ENCODE data around the gene MYRFL.

The MYRFL gene

DNA sequence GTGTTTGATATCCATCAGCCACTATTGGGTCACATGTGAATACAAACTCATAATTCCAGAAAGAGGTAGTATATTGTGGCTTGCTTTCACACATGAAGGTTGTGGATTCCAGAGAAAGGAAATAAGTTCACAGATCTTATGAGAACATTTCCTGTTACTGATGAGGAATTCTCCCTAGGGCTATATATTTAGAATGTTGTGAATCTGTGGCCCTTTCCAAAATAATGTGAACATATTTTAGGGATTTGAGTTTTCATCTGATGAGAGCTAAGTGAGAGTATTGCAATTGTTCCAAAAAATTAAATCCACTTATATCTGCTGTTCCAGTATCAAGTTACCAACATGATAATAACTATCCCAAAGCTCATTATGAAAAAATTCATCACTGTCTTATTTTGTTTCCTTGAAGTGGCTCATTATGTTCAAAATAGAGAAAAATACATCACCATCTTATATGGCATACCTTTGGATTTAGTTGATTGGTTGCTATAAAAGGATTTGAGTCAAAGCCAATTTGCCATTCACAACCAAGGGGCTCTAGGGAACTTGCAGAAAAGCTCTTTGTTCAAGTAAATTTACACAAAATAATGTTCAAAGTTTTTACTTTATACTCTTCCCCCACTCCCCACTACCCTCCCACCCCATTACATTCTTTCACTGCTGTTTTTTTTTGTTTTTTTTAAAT is 76.3 kb downstream of the MYRFL start:
- Mint-ChIP-seq H3K4me3 (no peak overlapping the region), H3K27me3 (ENCODE audit: low read depth) (no peaks in the 10 kb centered on the region), H3K36me3 (ENCODE audit: low read depth) (no peaks in the 10 kb centered on the region), H3K9me3 (no peaks in the 10 kb centered on the region), H3K27ac (no peak overlapping the region), H3K4me1 (peaks cover 28% of the 10 kb centered on the region)
- TF ChIP-seq, protein P1, sequence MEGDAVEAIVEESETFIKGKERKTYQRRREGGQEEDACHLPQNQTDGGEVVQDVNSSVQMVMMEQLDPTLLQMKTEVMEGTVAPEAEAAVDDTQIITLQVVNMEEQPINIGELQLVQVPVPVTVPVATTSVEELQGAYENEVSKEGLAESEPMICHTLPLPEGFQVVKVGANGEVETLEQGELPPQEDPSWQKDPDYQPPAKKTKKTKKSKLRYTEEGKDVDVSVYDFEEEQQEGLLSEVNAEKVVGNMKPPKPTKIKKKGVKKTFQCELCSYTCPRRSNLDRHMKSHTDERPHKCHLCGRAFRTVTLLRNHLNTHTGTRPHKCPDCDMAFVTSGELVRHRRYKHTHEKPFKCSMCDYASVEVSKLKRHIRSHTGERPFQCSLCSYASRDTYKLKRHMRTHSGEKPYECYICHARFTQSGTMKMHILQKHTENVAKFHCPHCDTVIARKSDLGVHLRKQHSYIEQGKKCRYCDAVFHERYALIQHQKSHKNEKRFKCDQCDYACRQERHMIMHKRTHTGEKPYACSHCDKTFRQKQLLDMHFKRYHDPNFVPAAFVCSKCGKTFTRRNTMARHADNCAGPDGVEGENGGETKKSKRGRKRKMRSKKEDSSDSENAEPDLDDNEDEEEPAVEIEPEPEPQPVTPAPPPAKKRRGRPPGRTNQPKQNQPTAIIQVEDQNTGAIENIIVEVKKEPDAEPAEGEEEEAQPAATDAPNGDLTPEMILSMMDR (IDR thresholded peaks at IDR 0.05; ENCODE audit: unreplicated experiment in 3 of 3) = no peak

DNA sequence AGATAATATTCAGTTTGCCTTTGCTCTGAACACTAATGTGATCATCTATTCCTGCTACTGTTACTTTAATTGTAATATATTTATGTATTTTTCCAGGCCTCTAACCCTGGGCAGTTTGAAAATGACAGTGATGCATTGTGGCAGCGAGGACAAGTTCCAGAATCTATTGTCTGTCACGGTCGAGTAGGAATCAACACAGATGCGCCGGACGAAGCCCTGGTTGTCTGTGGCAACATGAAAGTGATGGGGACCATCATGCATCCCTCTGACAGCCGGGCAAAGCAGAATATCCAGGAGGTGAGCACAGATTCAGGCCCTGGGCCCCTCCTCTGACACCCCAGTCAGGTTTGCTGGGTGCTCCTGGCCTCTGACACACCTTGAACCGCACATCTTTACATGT is 78.5 kb downstream of the MYRFL start:
- TF ChIP-seq, protein P1 (IDR thresholded peaks at IDR 0.05; ENCODE audit: unreplicated experiment in 3 of 3) = no peak
- Mint-ChIP-seq H3K27me3 (ENCODE audit: low read depth) (no peaks in the 10 kb centered on the region), H3K9me3 (no peaks in the 10 kb centered on the region), H3K4me1 (peaks cover 18% of the 10 kb centered on the region), H3K36me3 (ENCODE audit: low read depth) (no peaks in the 10 kb centered on the region), H3K27ac (no peak overlapping the region), H3K4me3 (no peak overlapping the region)

DNA sequence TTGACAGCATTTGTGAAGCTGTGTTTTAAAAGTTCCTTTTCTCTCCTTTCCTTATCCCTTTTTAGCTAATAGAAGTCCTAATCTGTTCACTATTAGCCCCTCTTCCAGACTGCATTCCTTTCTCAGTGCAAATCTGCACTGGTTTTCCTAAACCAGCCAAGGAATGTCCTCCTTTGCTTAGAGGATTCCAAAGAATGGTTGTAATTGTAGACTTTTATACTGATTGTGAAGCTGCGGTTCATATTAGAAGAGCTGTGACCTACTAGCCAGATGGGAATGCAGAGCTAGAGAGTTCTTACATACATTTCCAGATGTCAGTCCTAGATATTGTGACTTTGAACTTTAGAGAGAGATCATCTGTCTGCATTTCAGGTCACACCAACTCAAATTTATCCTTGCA is 79.8 kb downstream of the MYRFL start:
- Mint-ChIP-seq H3K27me3 (ENCODE audit: low read depth) (no peaks in the 10 kb centered on the region), H3K27ac (peak overlapping the region; percentile 6 to 52 (median 15)), H3K4me1 (peaks cover 18% of the 10 kb centered on the region), H3K4me3 (no peak overlapping the region), H3K9me3 (no peaks in the 10 kb centered on the region), H3K36me3 (ENCODE audit: low read depth) (no peaks in the 10 kb centered on the region)
- TF ChIP-seq, protein P1 (IDR thresholded peaks at IDR 0.05; ENCODE audit: unreplicated experiment in 3 of 3) = no peak

GRCh38 chr12:69905801-69906200 is 80.8 kb downstream of the MYRFL start:
- no peak overlapping the region for H3K27ac Mint-ChIP-seq
- H3K4me1 Mint-ChIP-seq = peaks cover 14% of the 10 kb centered on the region
- H3K4me3 Mint-ChIP-seq = no peak overlapping the region
- no peaks in the 10 kb centered on the region for H3K9me3 Mint-ChIP-seq
- H3K36me3 Mint-ChIP-seq (ENCODE audit: low read depth) = peaks cover 4% of the 10 kb centered on the region
- TF ChIP-seq, protein P1 (IDR thresholded peaks at IDR 0.05; ENCODE audit: unreplicated experiment in 3 of 3) = no peak
- no peaks in the 10 kb centered on the region for H3K27me3 Mint-ChIP-seq (ENCODE audit: low read depth)

- H3K9me3 Mint-ChIP-seq = no peaks in the 10 kb centered on the region
- TF ChIP-seq, protein P1 (IDR thresholded peaks at IDR 0.05; ENCODE audit: unreplicated experiment in 3 of 3) = no peak
- H3K36me3 Mint-ChIP-seq (ENCODE audit: low read depth) = peaks cover 4% of the 10 kb centered on the region
- H3K27me3 Mint-ChIP-seq (ENCODE audit: low read depth) = no peaks in the 10 kb centered on the region
- no peak overlapping the region for H3K27ac Mint-ChIP-seq
- H3K4me1 Mint-ChIP-seq = peaks cover 12% of the 10 kb centered on the region
- H3K4me3 Mint-ChIP-seq = no peak overlapping the region
Observed at GRCh38 chr12:69906411-69907216, 81.6 kb downstream of the MYRFL start.
